HUES64 (cell line): Measurements from ENCODE around the gene RAB8A.
"Not testable (repeated sequence)": the region's sequence is repeated elsewhere in the genome, so short reads cannot be mapped to it uniquely, and the experiment has no call there.

ENCODE experiments used
- H3K27ac ChIP-seq: 2 replicates; pipeline ENCODE4 v1.7.0; 2013; ENCODE audit warnings: low read depth, low read length, inconsistent platforms
- H3K27me3 ChIP-seq: 2 replicates; pipeline ENCODE4 v1.6.1; 2013; ENCODE audit warnings: mild to moderate bottlenecking, low read length; ENCODE audit not compliant: insufficient read depth
- H3K36me3 ChIP-seq: 2 replicates; pipeline ENCODE4 v1.6.1; 2013; ENCODE audit warnings: mild to moderate bottlenecking, low read length; ENCODE audit not compliant: insufficient read depth
- H3K4me1 ChIP-seq: 2 replicates; pipeline ENCODE4 v1.6.1; 2013; ENCODE audit warnings: mild to moderate bottlenecking, low read length, moderate library complexity; ENCODE audit not compliant: insufficient read depth
- H3K4me3 ChIP-seq: 2 replicates; pipeline ENCODE4 v1.5.1; 2013; ENCODE audit warnings: mild to moderate bottlenecking, low read length, moderate library complexity
- H3K9ac ChIP-seq: 2 replicates; pipeline ENCODE4 v1.6.1; 2013; ENCODE audit warnings: mild to moderate bottlenecking, low read depth, low read length
- H3K9me3 ChIP-seq: 2 replicates; pipeline ENCODE4 v1.6.1; 2013; ENCODE audit warnings: low read depth, low read length; ENCODE audit not compliant: insufficient read depth
- WGBS: fragments of 150-250, 120-280 bp; methylation state at CpG from one replicate; pipeline ENCODE4 v1.1.7; 2013; ENCODE audit warnings: missing lambda C conversion rate; 5-methylcytosine and 5-hydroxymethylcytosine counted together

RAB8A gene

GRCh38 chr19:16085115-16085514 is 26.6 kb upstream of the RAB8A start:
- H3K27ac ChIP-seq, result no peak overlapping the region
- no peak overlapping the region for H3K4me3 ChIP-seq
- no peaks in the 10 kb centered on the region for H3K27me3 ChIP-seq
- H3K9ac ChIP-seq, result no peak overlapping the region
- no peaks in the 10 kb centered on the region for H3K9me3 ChIP-seq
- 97% methylated on average over 6 of the region's 6 CpGs for WGBS
- H3K36me3 ChIP-seq, result peaks cover 96% of the 10 kb centered on the region
- H3K4me1 ChIP-seq, result peaks cover under 1% of the 10 kb centered on the region; the same call in 1 of the 2 replicates

GRCh38 chr19:16087404-16087803 is 24.3 kb upstream of the RAB8A start:
- 97% methylated on average over 11 of the region's 11 CpGs for WGBS
- H3K4me1 ChIP-seq, result not testable (repeated sequence)

GRCh38 chr19:16087940-16088339 is 23.7 kb upstream of the RAB8A start:
- Histone ChIP-seq H3K27me3 (no peaks in the 10 kb centered on the region), H3K4me3 (no peak overlapping the region), H3K9ac (no peak overlapping the region), H3K9me3 (no peaks in the 10 kb centered on the region), H3K4me1 (no peaks in the 10 kb centered on the region), H3K27ac (no peak overlapping the region; the same call in 1 of the 2 replicates), H3K36me3 (peaks cover 100% of the 10 kb centered on the region)
- 94% methylated on average over 12 of the region's 12 CpGs for whole genome bisulfite sequencing

More at GRCh38 chr19:16087404-16087803, 24.3 kb upstream of the RAB8A start:
- not testable (repeated sequence) for H3K9ac ChIP-seq, H3K4me3 ChIP-seq, H3K27ac ChIP-seq, H3K27me3 ChIP-seq, H3K9me3 ChIP-seq
- H3K36me3 ChIP-seq, result peaks cover 100% of the 10 kb centered on the region

- no peak overlapping the region; the same call in 1 of the 2 replicates for H3K27ac ChIP-seq
These were observed 23.2 kb upstream of the RAB8A start for GRCh38 chr19:16088351-16089009.

GRCh38 chr19:16089010-16089846 is 22.5 kb upstream of the RAB8A start:
- Histone ChIP-seq H3K27ac (no peak overlapping the region), H3K9me3 (no peaks in the 10 kb centered on the region), H3K4me1 (no peaks in the 10 kb centered on the region), H3K27me3 (no peaks in the 10 kb centered on the region), H3K36me3 (peaks cover 100% of the 10 kb centered on the region), H3K4me3 (no peak overlapping the region), H3K9ac (no peak overlapping the region)
- 87% methylated on average over 10 of the region's 10 CpGs for WGBS

More at GRCh38 chr19:16088351-16089009, 23.2 kb upstream of the RAB8A start:
- peaks cover 100% of the 10 kb centered on the region for H3K36me3 ChIP-seq
- 95% methylated on average over 17 of the region's 17 CpGs for WGBS
- H3K27me3 ChIP-seq, result no peaks in the 10 kb centered on the region
- H3K4me3 ChIP-seq, result no peak overlapping the region
- H3K9ac ChIP-seq, result no peak overlapping the region
- H3K4me1 ChIP-seq, result no peaks in the 10 kb centered on the region
- no peaks in the 10 kb centered on the region for H3K9me3 ChIP-seq

GRCh38 chr19:16091546-16092475 is 19.9 kb upstream of the RAB8A start:
- no peak overlapping the region for H3K9ac ChIP-seq
- WGBS, result 96% methylated on average over 13 of the region's 13 CpGs
- H3K27ac ChIP-seq, result no peak overlapping the region
- no peaks in the 10 kb centered on the region for H3K9me3 ChIP-seq
- H3K27me3 ChIP-seq, result no peaks in the 10 kb centered on the region
- H3K4me3 ChIP-seq, result no peak overlapping the region
- H3K4me1 ChIP-seq, result no peaks in the 10 kb centered on the region
- peaks cover 100% of the 10 kb centered on the region for H3K36me3 ChIP-seq

- Histone ChIP-seq H3K4me3 (no peak overlapping the region), H3K9ac (no peak overlapping the region), H3K36me3 (peaks cover 98% of the 10 kb centered on the region), H3K9me3 (no peaks in the 10 kb centered on the region), H3K27ac (no peak overlapping the region), H3K4me1 (no peaks in the 10 kb centered on the region), H3K27me3 (no peaks in the 10 kb centered on the region)
- WGBS, result 92% methylated on average over 10 of the region's 10 CpGs
These were observed 17.2 kb upstream of the RAB8A start for GRCh38 chr19:16094360-16095070.

- Histone ChIP-seq H3K4me3 (no peak overlapping the region), H3K36me3 (peaks cover 98% of the 10 kb centered on the region), H3K27ac (no peak overlapping the region), H3K9ac (no peak overlapping the region), H3K9me3 (no peaks in the 10 kb centered on the region), H3K4me1 (no peaks in the 10 kb centered on the region), H3K27me3 (no peaks in the 10 kb centered on the region)
- 94% methylated on average over 13 of the region's 13 CpGs for WGBS
These were observed 16.6 kb upstream of the RAB8A start for GRCh38 chr19:16095071-16095571.

GRCh38 chr19:16096280-16096855 is 15.3 kb upstream of the RAB8A start:
- peaks cover 98% of the 10 kb centered on the region for H3K36me3 ChIP-seq
- H3K27ac ChIP-seq, result peak overlapping the region; percentile 5; the same call in 1 of the 2 replicates
- H3K9me3 ChIP-seq, result no peaks in the 10 kb centered on the region
- H3K9ac ChIP-seq, result no peak overlapping the region
- WGBS, result 95% methylated on average over 10 of the region's 10 CpGs
- no peaks in the 10 kb centered on the region for H3K27me3 ChIP-seq
- no peak overlapping the region for H3K4me3 ChIP-seq
- H3K4me1 ChIP-seq, result no peaks in the 10 kb centered on the region

- no peak overlapping the region for H3K9ac ChIP-seq
- 94% methylated on average over 6 of the region's 6 CpGs for WGBS
- H3K36me3 ChIP-seq, result peaks cover 98% of the 10 kb centered on the region
- H3K4me3 ChIP-seq, result no peak overlapping the region
- no peak overlapping the region for H3K27ac ChIP-seq
- no peaks in the 10 kb centered on the region for H3K4me1 ChIP-seq
- no peaks in the 10 kb centered on the region for H3K9me3 ChIP-seq
- no peaks in the 10 kb centered on the region for H3K27me3 ChIP-seq
These were observed 13.3 kb upstream of the RAB8A start for GRCh38 chr19:16098416-16098768.
